Neural progenitor cell (in vitro differentiated cells): Measurements from ENCODE around the gene FBRSL1.

Experiments
- CTCF ChIP-seq: fragments of 200-600 bp; sonication (generic); IDR thresholded peaks from 2 replicates; pipeline ENCODE4 v1.5.1; 2017; ENCODE audit warnings: antibody characterized with exemption, mild to moderate bottlenecking
- EZH2 ChIP-seq: fragments of 200-600 bp; sonication (generic); IDR thresholded peaks from 2 replicates; pipeline ENCODE4 v1.6.1; 2017; ENCODE audit warnings: antibody characterized with exemption, mild to moderate bottlenecking, moderate library complexity
- EZH2phosphoT487 ChIP-seq: fragments of 200-600 bp; sonication (generic); IDR thresholded peaks from 2 replicates; pipeline ENCODE4 v1.6.1; 2017; ENCODE audit warnings: antibody characterized with exemption

- TF ChIP-seq CTCF (no peak), EZH2phosphoT487 (no peak), EZH2 (no peak)
Measured at GRCh38 chr12:132549059-132549458, 59.1 kb downstream of the FBRSL1 start.
